Measurements from ENCODE around the gene PTPRR.

Gene PTPRR

GRCh38 chr12:70910666-70911065 lies 9.9 kb downstream of the PTPRR start:
- H3K9me3 ChIP-seq (ENCODE audit: control insufficient read depth, insufficient read depth, low read length), result 0 out of 2 replicates have a peak, but pooled peaks cover 3% of the 10 kb centered on the region
- no peaks in the 10 kb centered on the region for H3K9me2 ChIP-seq (replicated peaks; ENCODE audit: control insufficient read depth, low read length)
- no peaks in the 10 kb centered on the region for H3K36me3 ChIP-seq (ENCODE audit: control insufficient read depth, low read length)
- H3K27me3 ChIP-seq (ENCODE audit: control insufficient read depth, low read length), result no peaks in the 10 kb centered on the region
- TF ChIP-seq EZH2phosphoT487 (IDR thresholded peaks at IDR 0.05; ENCODE audit: borderline replicate concordance, low read length) (no peak), CTCF (IDR thresholded peaks at IDR 0.05; ENCODE audit: low read depth, low read length, poor library complexity, severe bottlenecking) (no peak)
- H3K4me2 ChIP-seq (ENCODE audit: low read length), result peak overlapping the region; percentile 64
- peaks cover 42% of the 10 kb centered on the region for H3K4me1 ChIP-seq (ENCODE audit: control insufficient read depth, low read length)
- no peaks in the 10 kb centered on the region for H3F3A ChIP-seq (ENCODE audit: control insufficient read depth, insufficient read depth)
- H3K27ac ChIP-seq (ENCODE audit: low read depth, low read length), result peak overlapping the region; percentile 37
- peak overlapping the region; percentile 39 for H3K4me3 ChIP-seq (ENCODE audit: low read length)
- no peaks in the 10 kb centered on the region for H4K20me1 ChIP-seq (ENCODE audit: control insufficient read depth, insufficient read depth, low read depth, low read length)
- no peaks in the 10 kb centered on the region for H3K79me2 ChIP-seq (ENCODE audit: control insufficient read depth, low read length)

GRCh38 chr12:70908978-70909377 lies 11.6 kb downstream of the PTPRR start:
- Histone ChIP-seq H3K27me3 (ENCODE audit: control insufficient read depth, low read length) (no peaks in the 10 kb centered on the region), H3K27ac (ENCODE audit: low read depth, low read length) (peak overlapping the region; percentile 17; the same call in 1 of the 2 replicates), H3K9me2 (replicated peaks; ENCODE audit: control insufficient read depth, low read length) (no peaks in the 10 kb centered on the region), H3F3A (ENCODE audit: control insufficient read depth, insufficient read depth) (no peaks in the 10 kb centered on the region), H3K4me1 (ENCODE audit: control insufficient read depth, low read length) (peaks cover 42% of the 10 kb centered on the region), H3K4me3 (ENCODE audit: low read length) (peak overlapping the region; percentile 46), H3K36me3 (ENCODE audit: control insufficient read depth, low read length) (no peaks in the 10 kb centered on the region), H3K9me3 (ENCODE audit: control insufficient read depth, insufficient read depth, low read length) (0 out of 2 replicates have a peak, but pooled peaks cover 3% of the 10 kb centered on the region), H3K79me2 (ENCODE audit: control insufficient read depth, low read length) (no peaks in the 10 kb centered on the region), H3K4me2 (ENCODE audit: low read length) (peak overlapping the region; percentile 64), H4K20me1 (ENCODE audit: control insufficient read depth, insufficient read depth, low read depth, low read length) (no peaks in the 10 kb centered on the region)
- TF ChIP-seq EZH2phosphoT487 (IDR thresholded peaks at IDR 0.05; ENCODE audit: borderline replicate concordance, low read length), result no peak
- no peak for TF ChIP-seq CTCF (IDR thresholded peaks at IDR 0.05; ENCODE audit: low read depth, low read length, poor library complexity, severe bottlenecking)

- no peaks in the 10 kb centered on the region for H3K9me2 ChIP-seq (replicated peaks; ENCODE audit: control insufficient read depth, low read length)
- H3K4me3 ChIP-seq (ENCODE audit: low read length), result no peak overlapping the region
- H3K79me2 ChIP-seq (ENCODE audit: control insufficient read depth, low read length), result no peaks in the 10 kb centered on the region
- H3F3A ChIP-seq (ENCODE audit: control insufficient read depth, insufficient read depth), result no peaks in the 10 kb centered on the region
- no peak overlapping the region for H3K4me2 ChIP-seq (ENCODE audit: low read length)
- no peak for TF ChIP-seq CTCF (IDR thresholded peaks at IDR 0.05; ENCODE audit: low read depth, low read length, poor library complexity, severe bottlenecking)
- TF ChIP-seq EZH2phosphoT487 (IDR thresholded peaks at IDR 0.05; ENCODE audit: borderline replicate concordance, low read length), result no peak
- 0 out of 2 replicates have a peak, but pooled peaks cover 3% of the 10 kb centered on the region for H3K9me3 ChIP-seq (ENCODE audit: control insufficient read depth, insufficient read depth, low read length)
- H4K20me1 ChIP-seq (ENCODE audit: control insufficient read depth, insufficient read depth, low read depth, low read length), result no peaks in the 10 kb centered on the region
- H3K27me3 ChIP-seq (ENCODE audit: control insufficient read depth, low read length), result no peaks in the 10 kb centered on the region
- no peaks in the 10 kb centered on the region for H3K36me3 ChIP-seq (ENCODE audit: control insufficient read depth, low read length)
- H3K4me1 ChIP-seq (ENCODE audit: control insufficient read depth, low read length), result peaks cover 42% of the 10 kb centered on the region
- H3K27ac ChIP-seq (ENCODE audit: low read depth, low read length), result no peak overlapping the region
Observed at GRCh38 chr12:70907412-70907811, 13.1 kb downstream of the PTPRR start.

All from DOHH2 (cell line).